ENCODE results near the gene DNAJB11. TPM values are rescaled to one million over a fixed set of nuclear protein-coding genes. Genes with fewer than 3 reads are reported as not detected.
"Not testable (repeated sequence)": the region's sequence is repeated elsewhere in the genome, so short reads cannot be mapped to it uniquely, and the experiment has no call there.

DNAJB11 gene
- total and polyA plus RNA-seq, 12 donors, result 20.1 to 93.2 (median 39.6) TPM

GRCh38 chr3:186552408-186553031 lies 18.0 kb upstream of the DNAJB11 start:
- H3K4me3 ChIP-seq, result no peak overlapping the region
- DNase-seq, result no peak
- 75 to 83% (median 76%) methylated on average over 5 of the region's 5 CpGs for WGBS, 4 donors
- H3K27me3 ChIP-seq, result no peaks in the 10 kb centered on the region
- intact Hi-C loops (cut with DNase I), result no loop called here
- no peak for TF ChIP-seq POLR2A (IDR thresholded peaks at IDR 0.05)
- TF ChIP-seq CTCF (IDR thresholded peaks at IDR 0.05), result no peak
- H3K9me3 ChIP-seq (replicated peaks in 1 of 3), result no peaks in the 10 kb centered on the region
- H3K4me1 ChIP-seq (replicated peaks in 1 of 2), result no peaks in the 10 kb centered on the region
- peaks cover 0 to 58% of the 10 kb centered on the region in 2 donors for H3K36me3 ChIP-seq (replicated peaks in 1 of 2)
- H3K27ac ChIP-seq, result no peak overlapping the region

- no peak overlapping the region for H3K4me3 ChIP-seq
- H3K9me3 ChIP-seq (replicated peaks in 1 of 3), result no peaks in the 10 kb centered on the region
- peaks cover 0 to 15% of the 10 kb centered on the region in 2 donors for H3K36me3 ChIP-seq (replicated peaks in 1 of 2)
- no peaks in the 10 kb centered on the region for H3K27me3 ChIP-seq
- intact Hi-C loops (cut with DNase I), result no loop called here
- H3K4me1 ChIP-seq (replicated peaks in 1 of 2), result peaks cover 12 to 39% of the 10 kb centered on the region in 2 donors
- no peak for TF ChIP-seq POLR2A (IDR thresholded peaks at IDR 0.05)
- TF ChIP-seq CTCF (IDR thresholded peaks at IDR 0.05), result no peak
- H3K27ac ChIP-seq, result no peak overlapping the region
- DNase-seq, result no peak
Measured at GRCh38 chr3:186564586-186564985, 5.9 kb upstream of the DNAJB11 start.

- no peaks in the 10 kb centered on the region for H3K27me3 ChIP-seq
- TF ChIP-seq CTCF (IDR thresholded peaks at IDR 0.05) (no peak), POLR2A (IDR thresholded peaks at IDR 0.05) (no peak)
- H3K36me3 ChIP-seq (replicated peaks in 1 of 2), result peaks cover 0 to 15% of the 10 kb centered on the region in 2 donors
- 0 to 1% (median 1%) methylated on average over 8 to 14 of the region's 14 CpGs for WGBS, 4 donors
- H3K4me1 ChIP-seq (replicated peaks in 1 of 2), result peaks cover 23 to 42% of the 10 kb centered on the region in 2 donors
- H3K27ac ChIP-seq, result peak overlapping the region in 4 of 5 donors; percentile 80 to 92 (median 86)
- peak overlapping the region in 3 of 4 donors; percentile 46 to 96 (median 76) for H3K4me3 ChIP-seq
- H3K9me3 ChIP-seq (replicated peaks in 1 of 3), result no peaks in the 10 kb centered on the region
- DNase-seq, result no peak
- intact Hi-C loops (cut with DNase I), result no loop called here
Measured at GRCh38 chr3:186566772-186567071, 3.8 kb upstream of the DNAJB11 start.

GRCh38 chr3:186567072-186567921 lies 3.2 kb upstream of the DNAJB11 start, which contains the start of gene TBCCD1:
Gene TBCCD1 (minus strand): TSS chr3:186567339. CDS start chr3:186564329, 3,010 bp downstream.
- Histone ChIP-seq H3K9me3 (replicated peaks in 1 of 3) (no peaks in the 10 kb centered on the region), H3K27me3 (no peaks in the 10 kb centered on the region), H3K27ac (peak within 1 kb of the TSS; percentile 18 to 92 (median 85)), H3K4me1 (replicated peaks in 1 of 2) (peaks cover 23 to 46% of the 10 kb centered on the region in 2 donors), H3K36me3 (replicated peaks in 1 of 2) (peaks cover 0 to 15% of the 10 kb centered on the region in 2 donors), H3K4me3 (peak within 1 kb of the TSS; percentile 35 to 96 (median 61))
- TF ChIP-seq CTCF (IDR thresholded peaks at IDR 0.05) (no peak), POLR2A (IDR thresholded peaks at IDR 0.05) (peak; percentile 91 to 95)
- intact Hi-C loops (cut with DNase I), result no loop called here
- DNase-seq, result peak; percentile 87 to 94 (median 90)
- WGBS, 4 donors, result 0 to 2% (median 0%) methylated on average over 5 to 66 of the region's 66 CpGs

GRCh38 chr3:186569361-186569760 lies 1.2 kb upstream of the DNAJB11 start:
- peak overlapping the region in 1 of 4 donors; percentile 56 for H3K4me3 ChIP-seq
- intact Hi-C loops (cut with DNase I), result not testable (repeated sequence)
- H3K4me1 ChIP-seq (replicated peaks in 1 of 2), result peaks cover 23 to 37% of the 10 kb centered on the region in 2 donors

More at GRCh38 chr3:186569361-186569760, 1.2 kb upstream of the DNAJB11 start:
- H3K9me3 ChIP-seq (replicated peaks in 1 of 3); H3K27me3 ChIP-seq: not testable (repeated sequence)
- H3K36me3 ChIP-seq (replicated peaks in 1 of 2), result peaks cover 0 to 21% of the 10 kb centered on the region in 2 donors
- H3K27ac ChIP-seq, result peak overlapping the region in 1 of 5 donors; percentile 86
- WGBS, 4 donors, result 87 to 91% (median 89%) methylated on average over 10 to 11 of the region's 11 CpGs
- peak in 1 of 7 donors; percentile 26 for DNase-seq
